Loucy (cell line): ENCODE results near the gene WNT3.

Experiments used
- H2AFZ ChIP-seq: fragments of 200-600 bp; sonication (generic); 2 replicates; pipeline ENCODE4 v1.6.0; 2016; ENCODE audit warnings: antibody characterized with exemption, mild to moderate bottlenecking, low read length, moderate library complexity
- H3F3A ChIP-seq: fragments of 200-600 bp; 2 replicates; pipeline ENCODE4 v1.6.0; 2016; ENCODE audit warnings: antibody characterized with exemption, low read depth, mild to moderate bottlenecking
- H3K27me3 ChIP-seq: fragments of 200-600 bp; sonication (generic); 2 replicates; pipeline ENCODE4 v1.6.1; 2014; ENCODE audit warnings: low read length, mild to moderate bottlenecking; ENCODE audit not compliant: insufficient read depth, poor library complexity, severe bottlenecking
- H3K36me3 ChIP-seq: fragments of 200-600 bp; sonication (generic); 2 replicates; pipeline ENCODE4 v1.6.1; 2016; ENCODE audit warnings: low read length; ENCODE audit not compliant: insufficient read depth
- H3K4me1 ChIP-seq: fragments of 200-600 bp; sonication (generic); 2 replicates; pipeline ENCODE4 v1.5.1; 2014; ENCODE audit warnings: low read length, mild to moderate bottlenecking; ENCODE audit not compliant: insufficient read depth, poor library complexity, severe bottlenecking
- H3K4me2 ChIP-seq: fragments of 200-600 bp; sonication (generic); 2 replicates; pipeline ENCODE4 v1.6.0; 2014; ENCODE audit warnings: antibody characterized with exemption, low read length, low read depth, mild to moderate bottlenecking; ENCODE audit not compliant: poor library complexity, severe bottlenecking
- H3K4me3 ChIP-seq: fragments of 200-600 bp; sonication (generic); 2 replicates; pipeline ENCODE4 v1.5.1; 2014; ENCODE audit warnings: low read length, mild to moderate bottlenecking, mixed read lengths; ENCODE audit not compliant: poor library complexity, severe bottlenecking
- H3K79me2 ChIP-seq: fragments of 200-600 bp; sonication (generic); 2 replicates; pipeline ENCODE4 v1.6.1; 2014; ENCODE audit warnings: low read length; ENCODE audit not compliant: insufficient read depth
- H3K9ac ChIP-seq: fragments of 200-600 bp; sonication (generic); 2 replicates; pipeline ENCODE4 v1.6.0; 2014; ENCODE audit warnings: mild to moderate bottlenecking, low read depth, low read length, moderate library complexity; ENCODE audit not compliant: poor library complexity, severe bottlenecking
- H3K9me2 ChIP-seq: fragments of 200-600 bp; sonication (generic); replicated peaks from 2 replicates; pipeline ENCODE4 v1.6.1; 2016; ENCODE audit warnings: low read depth, low read length, mixed read lengths
- H3K9me3 ChIP-seq: fragments of 200-600 bp; sonication (generic); 2 replicates; pipeline ENCODE4 v1.6.1; 2014; ENCODE audit warnings: mild to moderate bottlenecking, antibody characterized with exemption, low read length, low read depth; ENCODE audit not compliant: insufficient read depth
- H4K20me1 ChIP-seq: fragments of 200-600 bp; sonication (generic); 2 replicates; pipeline ENCODE4 v1.6.0; 2014; ENCODE audit warnings: antibody characterized with exemption, low read length, mild to moderate bottlenecking; ENCODE audit not compliant: insufficient read depth, poor library complexity, severe bottlenecking
- CTCF ChIP-seq: fragments of 200-600 bp; sonication (generic); conservative IDR thresholded peaks from 2 replicates; pipeline ENCODE4 v1.5.1; 2014; ENCODE audit warnings: mild to moderate bottlenecking, antibody characterized with exemption, low read length
- EZH2phosphoT487 ChIP-seq: fragments of 200-600 bp; IDR thresholded peaks from 2 replicates; pipeline ENCODE4 v1.6.1; 2018; ENCODE audit warnings: antibody characterized with exemption, mild to moderate bottlenecking, moderate library complexity, borderline replicate concordance

The WNT3 gene

DNA sequence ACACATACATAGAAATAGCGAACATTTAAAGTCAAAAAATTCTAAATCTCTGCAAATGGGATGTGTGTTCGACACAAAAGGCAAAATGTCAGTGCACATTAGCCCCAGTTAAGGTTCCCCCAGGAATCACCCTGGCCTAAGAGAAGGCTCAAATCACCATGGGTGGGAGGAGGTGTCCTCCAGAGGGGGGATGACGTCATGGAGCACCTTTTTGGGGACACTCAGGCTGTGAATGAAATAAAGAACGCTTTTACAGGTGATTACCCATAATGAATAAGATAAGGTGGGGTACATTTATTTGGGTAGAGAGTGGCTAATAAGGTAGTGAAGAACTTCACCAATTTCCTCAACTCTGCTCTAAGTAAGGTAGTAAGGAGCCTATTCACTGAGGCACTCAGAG lies 26.4 kb downstream of the WNT3 start:
- H3K36me3 ChIP-seq = no peaks in the 10 kb centered on the region
- TF ChIP-seq EZH2phosphoT487 (no peak), CTCF (no peak)
- no peaks in the 10 kb centered on the region for H3K9me3 ChIP-seq
- H3K4me2 ChIP-seq = no peak overlapping the region
- no peaks in the 10 kb centered on the region for H3K27me3 ChIP-seq
- no peak overlapping the region for H3K9ac ChIP-seq
- H3K9me2 ChIP-seq = no peaks in the 10 kb centered on the region
- no peaks in the 10 kb centered on the region for H3F3A ChIP-seq
- H3K79me2 ChIP-seq = no peaks in the 10 kb centered on the region
- H3K4me3 ChIP-seq = no peak overlapping the region
- peaks cover 10% of the 10 kb centered on the region for H3K4me1 ChIP-seq
- no peaks in the 10 kb centered on the region for H4K20me1 ChIP-seq
- no peak overlapping the region for H2AFZ ChIP-seq

DNA sequence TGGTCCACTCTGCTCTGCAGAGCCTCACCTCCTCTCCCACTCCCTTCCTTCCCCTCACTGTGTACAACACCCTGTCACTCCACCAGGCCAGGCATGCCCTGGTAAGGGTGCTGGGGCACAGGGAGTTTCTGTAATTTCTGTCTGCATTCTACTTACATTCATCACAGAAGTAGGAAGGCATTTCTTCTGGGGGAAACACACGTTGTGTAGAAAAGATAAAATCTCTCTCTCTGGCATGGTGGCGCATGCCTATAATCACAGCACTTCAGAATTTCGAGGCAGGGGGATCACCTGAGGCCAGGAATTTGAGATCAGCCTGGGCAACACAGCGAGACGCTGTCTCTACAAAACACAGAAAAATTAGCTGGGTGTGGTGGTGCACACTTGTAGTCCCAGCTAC lies 27.0 kb downstream of the WNT3 start:
- TF ChIP-seq EZH2phosphoT487 (no peak), CTCF (no peak)
- Histone ChIP-seq H3K4me3 (no peak overlapping the region), H3F3A (no peaks in the 10 kb centered on the region), H3K9me3 (no peaks in the 10 kb centered on the region), H3K27me3 (no peaks in the 10 kb centered on the region), H3K79me2 (no peaks in the 10 kb centered on the region), H3K4me2 (no peak overlapping the region), H2AFZ (no peak overlapping the region), H4K20me1 (no peaks in the 10 kb centered on the region), H3K9ac (no peak overlapping the region), H3K36me3 (no peaks in the 10 kb centered on the region), H3K9me2 (no peaks in the 10 kb centered on the region), H3K4me1 (peaks cover 10% of the 10 kb centered on the region)

- Histone ChIP-seq H3K9me2 (no peaks in the 10 kb centered on the region), H3K27me3 (no peaks in the 10 kb centered on the region)
Observed at GRCh38 chr17:46790216-46790615, 28.3 kb downstream of the WNT3 start.

More at GRCh38 chr17:46790216-46790615, 28.3 kb downstream of the WNT3 start:
- Histone ChIP-seq H3K4me3 (no peak overlapping the region), H3K36me3 (no peaks in the 10 kb centered on the region), H3K9ac (no peak overlapping the region), H3K79me2 (no peaks in the 10 kb centered on the region), H4K20me1 (no peaks in the 10 kb centered on the region), H3F3A (no peaks in the 10 kb centered on the region), H3K4me1 (peaks cover 10% of the 10 kb centered on the region), H3K4me2 (no peak overlapping the region), H3K9me3 (no peaks in the 10 kb centered on the region), H2AFZ (no peak overlapping the region)
- TF ChIP-seq EZH2phosphoT487 (no peak), CTCF (no peak)
